ENCODE measurements around the gene PREPL.

GRCh38 chr2:44314362-44314761, 46.9 kb downstream of the PREPL start:
- no peak for TF ChIP-seq CTCF (tag by site-specific recombination; IDR thresholded peaks at IDR 0.05)
- TF ChIP-seq ZFP41 (tag by site-specific recombination; IDR thresholded peaks at IDR 0.05; ENCODE audit: borderline replicate concordance), result no peak
- TF ChIP-seq ZNF292 (tag by site-specific recombination; IDR thresholded peaks at IDR 0.05; ENCODE audit: borderline replicate concordance, low read depth), result no peak
